ENCODE measurements around the gene HMCES.
A peak's percentile ranks its signal among the peaks of the same experiment; 100 is the strongest.
"Not testable (repeated sequence)": the region's sequence is repeated elsewhere in the genome, so short reads cannot be mapped to it uniquely, and the experiment has no call there.

HMCES gene

GRCh38 chr3:129323651-129324294 lies 45.1 kb downstream of the HMCES start:
- no peak for DNase-seq

- DNase-seq, result no peak
These were observed 46.2 kb downstream of the HMCES start for GRCh38 chr3:129324855-129325254.

GRCh38 chr3:129325383-129325782 lies 46.7 kb downstream of the HMCES start:
- no peak for DNase-seq

- no peak for DNase-seq
These were observed 47.5 kb downstream of the HMCES start for GRCh38 chr3:129326138-129326537.

GRCh38 chr3:129326595-129326994 lies 47.9 kb downstream of the HMCES start:
- DNase-seq, result no peak

GRCh38 chr3:129327510-129327909 lies 48.8 kb downstream of the HMCES start:
- DNase-seq, result no peak

- no peak for DNase-seq
These were observed 51.2 kb downstream of the HMCES start for GRCh38 chr3:129329858-129330257.

GRCh38 chr3:129330409-129330808 lies 51.7 kb downstream of the HMCES start:
- no peak for DNase-seq

GRCh38 chr3:129333891-129334290 lies 55.2 kb downstream of the HMCES start:
- DNase-seq, result no peak

GRCh38 chr3:129336093-129336706 lies 57.5 kb downstream of the HMCES start:
- peak; percentile 27 for DNase-seq

GRCh38 chr3:129337719-129338118 lies 59.0 kb downstream of the HMCES start:
- DNase-seq, result not testable (repeated sequence)

GRCh38 chr3:129339186-129339585 lies 60.5 kb downstream of the HMCES start:
- not testable (repeated sequence) for DNase-seq

GRCh38 chr3:129339833-129340232 lies 61.2 kb downstream of the HMCES start:
- DNase-seq, result not testable (repeated sequence)

- no peak for DNase-seq
These were observed 62.9 kb downstream of the HMCES start for GRCh38 chr3:129341331-129342141.

GRCh38 chr3:129343643-129344360 lies 65.1 kb downstream of the HMCES start:
- no peak for DNase-seq

- DNase-seq, result no peak
These were observed 66.0 kb downstream of the HMCES start for GRCh38 chr3:129344540-129345220.

GRCh38 chr3:129345281-129345680 lies 66.6 kb downstream of the HMCES start:
- no peak for DNase-seq

GRCh38 chr3:129345971-129346370 lies 67.3 kb downstream of the HMCES start:
- DNase-seq, result no peak

- DNase-seq, result no peak
These were observed 68.2 kb downstream of the HMCES start for GRCh38 chr3:129346695-129347457.

- DNase-seq, result no peak
These were observed 68.8 kb downstream of the HMCES start for GRCh38 chr3:129347458-129347845.

- DNase-seq, result no peak
These were observed 70.1 kb downstream of the HMCES start for GRCh38 chr3:129348734-129349133.

- not testable (repeated sequence) for DNase-seq
These were observed 70.5 kb downstream of the HMCES start for GRCh38 chr3:129349169-129349568.

All from NCI-H2029 (cell line).